ENCODE measurements around the gene PNLIPRP1.

PNLIPRP1 gene

GRCh38 chr10:116627386-116627933 lies 36.7 kb downstream of the PNLIPRP1 start:
- Histone ChIP-seq H3K27me3 (ENCODE audit: control insufficient read depth, insufficient read depth, low read length, poor library complexity, severe bottlenecking) (no peaks in the 10 kb centered on the region), H3K4me3 (ENCODE audit: insufficient read depth, low read depth, low read length) (peak overlapping the region; percentile 35), H3K36me3 (ENCODE audit: control insufficient read depth, insufficient read depth, low read length) (no peaks in the 10 kb centered on the region), H3K9me3 (ENCODE audit: control insufficient read depth, low read length) (no peaks in the 10 kb centered on the region), H3K4me1 (ENCODE audit: control insufficient read depth, insufficient read depth, low read length) (peaks cover 5% of the 10 kb centered on the region), H3K27ac (ENCODE audit: insufficient read depth, low read depth, low read length, poor library complexity, severe bottlenecking) (no peak overlapping the region)
- 47 to 51% methylated on average over 49 of the region's 49 CpGs for WGBS, 2 experiments

- no peaks in the 10 kb centered on the region for H3K9me3 ChIP-seq (ENCODE audit: control insufficient read depth, low read length)
- H3K4me3 ChIP-seq (ENCODE audit: insufficient read depth, low read depth, low read length): no peak overlapping the region
- 73 to 77% methylated on average over 4 of the region's 4 CpGs for WGBS, 2 experiments
- peaks cover 5% of the 10 kb centered on the region for H3K4me1 ChIP-seq (ENCODE audit: control insufficient read depth, insufficient read depth, low read length)
- no peaks in the 10 kb centered on the region for H3K36me3 ChIP-seq (ENCODE audit: control insufficient read depth, insufficient read depth, low read length)
- H3K27ac ChIP-seq (ENCODE audit: insufficient read depth, low read depth, low read length, poor library complexity, severe bottlenecking): no peak overlapping the region
- no peaks in the 10 kb centered on the region for H3K27me3 ChIP-seq (ENCODE audit: control insufficient read depth, insufficient read depth, low read length, poor library complexity, severe bottlenecking)
These were observed 38.6 kb downstream of the PNLIPRP1 start for GRCh38 chr10:116629340-116629739.

- Histone ChIP-seq H3K27ac (ENCODE audit: insufficient read depth, low read depth, low read length, poor library complexity, severe bottlenecking) (no peak overlapping the region), H3K4me3 (ENCODE audit: insufficient read depth, low read depth, low read length) (no peak overlapping the region), H3K4me1 (ENCODE audit: control insufficient read depth, insufficient read depth, low read length) (peaks cover 5% of the 10 kb centered on the region), H3K27me3 (ENCODE audit: control insufficient read depth, insufficient read depth, low read length, poor library complexity, severe bottlenecking) (no peaks in the 10 kb centered on the region), H3K36me3 (ENCODE audit: control insufficient read depth, insufficient read depth, low read length) (no peaks in the 10 kb centered on the region), H3K9me3 (ENCODE audit: control insufficient read depth, low read length) (no peaks in the 10 kb centered on the region)
- 89 to 100% methylated on average over 2 of the region's 2 CpGs for WGBS, 2 experiments
These were observed 39.3 kb downstream of the PNLIPRP1 start for GRCh38 chr10:116630020-116630419.

GRCh38 chr10:116631871-116632295 lies 41.1 kb downstream of the PNLIPRP1 start:
- no peak overlapping the region for H3K27ac ChIP-seq (ENCODE audit: insufficient read depth, low read depth, low read length, poor library complexity, severe bottlenecking)
- no peak overlapping the region for H3K4me3 ChIP-seq (ENCODE audit: insufficient read depth, low read depth, low read length)
- no peaks in the 10 kb centered on the region for H3K36me3 ChIP-seq (ENCODE audit: control insufficient read depth, insufficient read depth, low read length)
- WGBS, 2 experiments: 93 to 96% methylated on average over 6 of the region's 6 CpGs
- no peaks in the 10 kb centered on the region for H3K27me3 ChIP-seq (ENCODE audit: control insufficient read depth, insufficient read depth, low read length, poor library complexity, severe bottlenecking)
- H3K9me3 ChIP-seq (ENCODE audit: control insufficient read depth, low read length): no peaks in the 10 kb centered on the region
- peaks cover 5% of the 10 kb centered on the region for H3K4me1 ChIP-seq (ENCODE audit: control insufficient read depth, insufficient read depth, low read length)

GRCh38 chr10:116632596-116633215 lies 41.9 kb downstream of the PNLIPRP1 start:
- H3K9me3 ChIP-seq (ENCODE audit: control insufficient read depth, low read length): no peaks in the 10 kb centered on the region
- WGBS, 2 experiments: 92 to 94% methylated on average over 17 of the region's 17 CpGs
- H3K27me3 ChIP-seq (ENCODE audit: control insufficient read depth, insufficient read depth, low read length, poor library complexity, severe bottlenecking): no peaks in the 10 kb centered on the region
- H3K36me3 ChIP-seq (ENCODE audit: control insufficient read depth, insufficient read depth, low read length): no peaks in the 10 kb centered on the region
- no peak overlapping the region for H3K4me3 ChIP-seq (ENCODE audit: insufficient read depth, low read depth, low read length)
- peaks cover 5% of the 10 kb centered on the region for H3K4me1 ChIP-seq (ENCODE audit: control insufficient read depth, insufficient read depth, low read length)
- no peak overlapping the region for H3K27ac ChIP-seq (ENCODE audit: insufficient read depth, low read depth, low read length, poor library complexity, severe bottlenecking)

- 93 to 94% methylated on average over 8 of the region's 8 CpGs for WGBS, 2 experiments
- Histone ChIP-seq H3K36me3 (ENCODE audit: control insufficient read depth, insufficient read depth, low read length) (no peaks in the 10 kb centered on the region), H3K27me3 (ENCODE audit: control insufficient read depth, insufficient read depth, low read length, poor library complexity, severe bottlenecking) (no peaks in the 10 kb centered on the region), H3K4me3 (ENCODE audit: insufficient read depth, low read depth, low read length) (no peak overlapping the region), H3K4me1 (ENCODE audit: control insufficient read depth, insufficient read depth, low read length) (peaks cover 5% of the 10 kb centered on the region), H3K9me3 (ENCODE audit: control insufficient read depth, low read length) (no peaks in the 10 kb centered on the region), H3K27ac (ENCODE audit: insufficient read depth, low read depth, low read length, poor library complexity, severe bottlenecking) (no peak overlapping the region)
These were observed 42.4 kb downstream of the PNLIPRP1 start for GRCh38 chr10:116633216-116633600.

- peaks cover 3% of the 10 kb centered on the region for H3K4me1 ChIP-seq (ENCODE audit: control insufficient read depth, insufficient read depth, low read length)
- 85 to 91% methylated on average over 11 of the region's 11 CpGs for WGBS, 2 experiments
- H3K27ac ChIP-seq (ENCODE audit: insufficient read depth, low read depth, low read length, poor library complexity, severe bottlenecking): no peak overlapping the region
- no peaks in the 10 kb centered on the region for H3K36me3 ChIP-seq (ENCODE audit: control insufficient read depth, insufficient read depth, low read length)
- H3K9me3 ChIP-seq (ENCODE audit: control insufficient read depth, low read length): no peaks in the 10 kb centered on the region
- H3K27me3 ChIP-seq (ENCODE audit: control insufficient read depth, insufficient read depth, low read length, poor library complexity, severe bottlenecking): no peaks in the 10 kb centered on the region
- H3K4me3 ChIP-seq (ENCODE audit: insufficient read depth, low read depth, low read length): no peak overlapping the region
These were observed 43.6 kb downstream of the PNLIPRP1 start for GRCh38 chr10:116634126-116634975.

GRCh38 chr10:116636385-116636784 lies 45.6 kb downstream of the PNLIPRP1 start:
- Histone ChIP-seq H3K27ac (ENCODE audit: insufficient read depth, low read depth, low read length, poor library complexity, severe bottlenecking) (no peak overlapping the region), H3K4me1 (ENCODE audit: control insufficient read depth, insufficient read depth, low read length) (no peaks in the 10 kb centered on the region), H3K9me3 (ENCODE audit: control insufficient read depth, low read length) (no peaks in the 10 kb centered on the region), H3K27me3 (ENCODE audit: control insufficient read depth, insufficient read depth, low read length, poor library complexity, severe bottlenecking) (no peaks in the 10 kb centered on the region), H3K4me3 (ENCODE audit: insufficient read depth, low read depth, low read length) (no peak overlapping the region), H3K36me3 (ENCODE audit: control insufficient read depth, insufficient read depth, low read length) (no peaks in the 10 kb centered on the region)

- H3K27ac ChIP-seq (ENCODE audit: insufficient read depth, low read depth, low read length, poor library complexity, severe bottlenecking): no peak overlapping the region
- 31 to 40% methylated on average over 1 of the region's 2 CpGs for WGBS, 2 experiments
These were observed 46.2 kb downstream of the PNLIPRP1 start for GRCh38 chr10:116636976-116637375.

GRCh38 chr10:116637830-116638229 lies 47.1 kb downstream of the PNLIPRP1 start:
- WGBS, 2 experiments: 60 to 75% methylated on average over 1 of the region's 1 CpG
- H3K36me3 ChIP-seq (ENCODE audit: control insufficient read depth, insufficient read depth, low read length): no peaks in the 10 kb centered on the region
- no peaks in the 10 kb centered on the region for H3K9me3 ChIP-seq (ENCODE audit: control insufficient read depth, low read length)
- no peak overlapping the region for H3K27ac ChIP-seq (ENCODE audit: insufficient read depth, low read depth, low read length, poor library complexity, severe bottlenecking)
- H3K4me1 ChIP-seq (ENCODE audit: control insufficient read depth, insufficient read depth, low read length): no peaks in the 10 kb centered on the region
- H3K4me3 ChIP-seq (ENCODE audit: insufficient read depth, low read depth, low read length): no peak overlapping the region
- no peaks in the 10 kb centered on the region for H3K27me3 ChIP-seq (ENCODE audit: control insufficient read depth, insufficient read depth, low read length, poor library complexity, severe bottlenecking)

More at GRCh38 chr10:116636976-116637375, 46.2 kb downstream of the PNLIPRP1 start:
- no peaks in the 10 kb centered on the region for H3K9me3 ChIP-seq (ENCODE audit: control insufficient read depth, low read length)
- no peaks in the 10 kb centered on the region for H3K36me3 ChIP-seq (ENCODE audit: control insufficient read depth, insufficient read depth, low read length)
- H3K4me3 ChIP-seq (ENCODE audit: insufficient read depth, low read depth, low read length): no peak overlapping the region
- no peaks in the 10 kb centered on the region for H3K27me3 ChIP-seq (ENCODE audit: control insufficient read depth, insufficient read depth, low read length, poor library complexity, severe bottlenecking)
- no peaks in the 10 kb centered on the region for H3K4me1 ChIP-seq (ENCODE audit: control insufficient read depth, insufficient read depth, low read length)

All from ectodermal cell (in vitro differentiated cells).